MCF 10A (cell line): Measurements from ENCODE around the gene NKX3-2. TPM values are rescaled to one million over a fixed set of nuclear protein-coding genes. Genes with fewer than 3 reads are reported as not detected.
A peak's percentile ranks its signal among the peaks of the same experiment; 100 is the strongest.

Experiments used
- BruUV-seq: library from RNA; stranded (reverse); fragments of 400-500 nt; replicated peaks from 2 replicates; lab custom pipeline; 2021; lab: Mats Ljungman, UMichigan
- CTCF ChIA-PET: fragments of 300-600 bp; sonication (Branson Sonifier 250); formaldehyde crosslinking; extraction: SDS; loops from one replicate; lab custom pipeline; 2021; ENCODE audit warnings: antibody characterized with exemption, inconsistent platforms; lab: Yijun Ruan, JAX
- POLR2A ChIA-PET: fragments of 300-600, 350-650 bp; sonication (Branson Sonifier 250); formaldehyde crosslinking; extraction: SDS; loops from one replicate; lab custom pipeline; 2020; ENCODE audit warnings: antibody characterized with exemption, inconsistent platforms; lab: Yijun Ruan, JAX
- DNase-seq: peaks from one replicate; pipeline ENCODE4 v3.0.0-alpha.2; 2018; ENCODE audit not compliant: unreplicated experiment
- H3K27ac Mint-ChIP-seq: one replicate; pipeline ENCODE4 v1.8.0; 2022; ENCODE audit warnings: mild to moderate bottlenecking, low read depth, mixed read lengths; ENCODE audit not compliant: unreplicated experiment
- H3K27me3 Mint-ChIP-seq: one replicate; pipeline ENCODE4 v1.8.0; 2022; ENCODE audit warnings: mixed read lengths; ENCODE audit not compliant: insufficient read depth, unreplicated experiment
- H3K36me3 Mint-ChIP-seq: one replicate; pipeline ENCODE4 v1.8.0; 2022; ENCODE audit warnings: mild to moderate bottlenecking, moderate library complexity, mixed read lengths; ENCODE audit not compliant: insufficient read depth, unreplicated experiment
- H3K4me1 Mint-ChIP-seq: one replicate; pipeline ENCODE4 v1.8.0; 2022; ENCODE audit warnings: mixed read lengths; ENCODE audit not compliant: insufficient read depth, unreplicated experiment
- H3K4me3 Mint-ChIP-seq: one replicate; pipeline ENCODE4 v1.8.0; 2022; ENCODE audit warnings: mild to moderate bottlenecking, moderate library complexity, mixed read lengths; ENCODE audit not compliant: unreplicated experiment
- H3K9me3 Mint-ChIP-seq: one replicate; pipeline ENCODE4 v1.8.0; 2022; ENCODE audit warnings: mixed read lengths; ENCODE audit not compliant: unreplicated experiment
- CTCF ChIP-seq: fragments of 200-600 bp; IDR thresholded peaks from one replicate; pipeline ENCODE4 v1.8.0; 2022; ENCODE audit warnings: antibody characterized with exemption, mild to moderate bottlenecking; ENCODE audit not compliant: unreplicated experiment
- intact Hi-C: fragments of 100-400 bp; cut with micrococcal nuclease; formaldehyde crosslinking; loops from 2 replicates; pipeline ENCODE4 v1.14.1; 2022
- total RNA-seq: library from RNA; stranded (reverse); gene quantifications from 2 replicates; pipeline ENCODE4 v1.2.3, GENCODE V29; 2022

The NKX3-2 gene
- total RNA-seq, 1 experiment from 2014 or later = 0.42 TPM

GRCh38 chr4:13543032-13543838 lies 1.1 kb downstream of the NKX3-2 start:
- Mint-ChIP-seq H3K4me3 (peak overlapping the region; percentile 38), H3K9me3 (peaks cover 4% of the 10 kb centered on the region), H3K27me3 (no peaks in the 10 kb centered on the region), H3K4me1 (no peaks in the 10 kb centered on the region), H3K36me3 (no peaks in the 10 kb centered on the region), H3K27ac (no peak overlapping the region)
- TF ChIP-seq CTCF = no peak
- DNase-seq = no peak
- no TSS peak for BruUV-seq
- POLR2A ChIA-PET = no interaction called here
- CTCF ChIA-PET = interaction anchor here (0.6 to 2.4 kb wide), 2 partner anchors 271 to 690 kb away, joined by 3 to 9 read pairs; no protein-coding TSS in a partner anchor
- intact Hi-C loops = no loop called here

- H3K4me3 Mint-ChIP-seq = peak overlapping the region; percentile 38
- H3K9me3 Mint-ChIP-seq = peaks cover 5% of the 10 kb centered on the region
- DNase-seq = no peak
- no peak overlapping the region for H3K27ac Mint-ChIP-seq
- H3K27me3 Mint-ChIP-seq = no peaks in the 10 kb centered on the region
- ChIA-PET CTCF (interaction anchor here (0.7 to 2.4 kb wide), 2 partner anchors 10 to 689 kb away, joined by 4 to 9 read pairs; no protein-coding TSS in a partner anchor), POLR2A (no interaction called here)
- intact Hi-C loops = no loop called here
- BruUV-seq = no TSS peak
- H3K4me1 Mint-ChIP-seq = no peaks in the 10 kb centered on the region
- no peaks in the 10 kb centered on the region for H3K36me3 Mint-ChIP-seq
- no peak for TF ChIP-seq CTCF
These were observed 1.7 kb downstream of the NKX3-2 start for GRCh38 chr4:13542577-13543031.

- intact Hi-C loops = no loop called here
- DNase-seq = no peak
- no peaks in the 10 kb centered on the region for H3K36me3 Mint-ChIP-seq
- no TSS peak for BruUV-seq
- TF ChIP-seq CTCF = no peak
- H3K9me3 Mint-ChIP-seq = peaks cover 5% of the 10 kb centered on the region
- H3K27me3 Mint-ChIP-seq = no peaks in the 10 kb centered on the region
- no peaks in the 10 kb centered on the region for H3K4me1 Mint-ChIP-seq
- H3K4me3 Mint-ChIP-seq = no peak overlapping the region
- H3K27ac Mint-ChIP-seq = no peak overlapping the region
- CTCF ChIA-PET = interaction anchor here (0.7 to 1.5 kb wide), 2 partner anchors 10 to 689 kb away, joined by 4 read pairs; no protein-coding TSS in a partner anchor
- POLR2A ChIA-PET = no interaction called here
These were observed 2.4 kb downstream of the NKX3-2 start for GRCh38 chr4:13541720-13542576.

- BruUV-seq = no TSS peak
- no peak for TF ChIP-seq CTCF
- intact Hi-C loops = no loop called here
- DNase-seq = no peak
- H3K9me3 Mint-ChIP-seq = peaks cover 5% of the 10 kb centered on the region
- no peaks in the 10 kb centered on the region for H3K4me1 Mint-ChIP-seq
- H3K4me3 Mint-ChIP-seq = no peak overlapping the region
- H3K27me3 Mint-ChIP-seq = no peaks in the 10 kb centered on the region
- no peaks in the 10 kb centered on the region for H3K36me3 Mint-ChIP-seq
- ChIA-PET POLR2A (no interaction called here), CTCF (interaction anchor here (1.5 kb wide), 1 partner anchor 689 kb away, joined by 4 read pairs; no protein-coding TSS in a partner anchor)
- H3K27ac Mint-ChIP-seq = no peak overlapping the region
These were observed 3.1 kb downstream of the NKX3-2 start for GRCh38 chr4:13541176-13541604.
